ENCODE results near the gene LMOD1.

DNA sequence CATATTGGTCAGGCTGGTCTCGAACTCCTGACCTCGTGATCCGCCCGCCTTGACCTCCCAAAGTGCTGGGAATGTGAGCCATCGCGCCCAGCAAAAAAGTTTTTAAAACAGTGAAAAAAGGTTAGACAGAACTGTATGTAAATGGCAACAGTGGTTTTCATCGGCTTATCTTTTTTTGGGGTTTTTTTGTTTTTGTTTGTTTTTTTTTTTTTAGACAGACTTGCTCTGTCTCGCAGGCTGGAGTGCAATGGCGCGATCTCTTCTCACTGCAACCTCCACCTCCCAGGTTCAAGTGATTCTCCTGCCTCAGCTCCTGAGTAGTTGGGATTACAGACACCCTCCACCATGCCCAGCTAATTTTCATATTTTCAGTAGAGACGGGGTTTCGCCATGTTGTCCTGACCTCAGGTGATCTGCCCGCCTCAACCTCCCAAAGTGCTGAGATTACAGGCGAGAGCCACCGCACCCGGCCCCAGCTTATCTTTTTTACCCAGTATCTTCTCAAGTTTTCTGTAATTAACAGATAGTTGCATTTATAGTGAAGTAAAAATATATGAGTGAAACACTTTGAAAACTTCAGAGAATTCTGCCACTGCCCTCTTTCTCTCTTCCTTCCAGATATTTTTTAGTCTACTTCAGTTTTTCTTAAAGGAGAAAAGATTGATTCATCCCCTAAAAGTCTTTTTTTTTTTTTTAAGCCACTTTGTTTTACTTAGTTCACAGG is 22.0 kb upstream of the LMOD1 start:
- TF ChIP-seq, protein P1, sequence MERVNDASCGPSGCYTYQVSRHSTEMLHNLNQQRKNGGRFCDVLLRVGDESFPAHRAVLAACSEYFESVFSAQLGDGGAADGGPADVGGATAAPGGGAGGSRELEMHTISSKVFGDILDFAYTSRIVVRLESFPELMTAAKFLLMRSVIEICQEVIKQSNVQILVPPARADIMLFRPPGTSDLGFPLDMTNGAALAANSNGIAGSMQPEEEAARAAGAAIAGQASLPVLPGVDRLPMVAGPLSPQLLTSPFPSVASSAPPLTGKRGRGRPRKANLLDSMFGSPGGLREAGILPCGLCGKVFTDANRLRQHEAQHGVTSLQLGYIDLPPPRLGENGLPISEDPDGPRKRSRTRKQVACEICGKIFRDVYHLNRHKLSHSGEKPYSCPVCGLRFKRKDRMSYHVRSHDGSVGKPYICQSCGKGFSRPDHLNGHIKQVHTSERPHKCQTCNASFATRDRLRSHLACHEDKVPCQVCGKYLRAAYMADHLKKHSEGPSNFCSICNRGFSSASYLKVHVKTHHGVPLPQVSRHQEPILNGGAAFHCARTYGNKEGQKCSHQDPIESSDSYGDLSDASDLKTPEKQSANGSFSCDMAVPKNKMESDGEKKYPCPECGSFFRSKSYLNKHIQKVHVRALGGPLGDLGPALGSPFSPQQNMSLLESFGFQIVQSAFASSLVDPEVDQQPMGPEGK (CRISPR knock-in tag; IDR thresholded peaks at IDR 0.05; ENCODE audit: borderline replicate concordance), result no peak
- TF ChIP-seq OSR1 (CRISPR knock-in tag; IDR thresholded peaks at IDR 0.05) (no peak), ESRRG (CRISPR knock-in tag; IDR thresholded peaks at IDR 0.05) (no peak)
